Endothelial cell of hepatic sinusoid (primary cell): ENCODE data around the gene GRM2.

Experiments
- in situ Hi-C: cut with HindIII; loops from 2 replicates; pipeline ENCODE4 v1.10.0; 2017; ENCODE audit warnings: low sequenced_read_pairs

The GRM2 gene

GRCh38 chr3:51706788-51707731 lies at the start of gene GRM2:
GRM2 (plus strand) TSS chr3:51707068; CDS start chr3:51708984, 1,916 bp downstream.
- in situ Hi-C loops = no loop called here

- in situ Hi-C loops = loop anchor here (25.0 kb wide), 1 partner anchor 1045 kb away; the partner anchor contains the start of genes CISH and MAPKAPK3
These were observed 49.6 kb upstream of the GRM2 start for GRCh38 chr3:51657234-51657633.

GRCh38 chr3:51659942-51660341 lies 46.9 kb upstream of the GRM2 start:
- in situ Hi-C loops = loop anchor here (25.0 kb wide), 1 partner anchor 1048 kb away; the partner anchor contains the start of genes CISH and MAPKAPK3

- in situ Hi-C loops = loop anchor here (25.0 kb wide), 1 partner anchor 1050 kb away; the partner anchor contains the start of genes CISH and MAPKAPK3
These were observed 44.4 kb upstream of the GRM2 start for GRCh38 chr3:51662456-51662855.

- in situ Hi-C loops = loop anchor here (25.0 kb wide), 1 partner anchor 1056 kb away; the partner anchor contains the start of genes CISH and MAPKAPK3
These were observed 38.1 kb upstream of the GRM2 start for GRCh38 chr3:51668756-51669155.

- in situ Hi-C loops = loop anchor here (25.0 kb wide), 1 partner anchor 1057 kb away; the partner anchor contains the start of genes CISH and MAPKAPK3
These were observed 37.4 kb upstream of the GRM2 start for GRCh38 chr3:51669241-51670052.

- in situ Hi-C loops = loop anchor here (25.0 kb wide), 1 partner anchor 1058 kb away; the partner anchor contains the start of genes CISH and MAPKAPK3
These were observed 36.6 kb upstream of the GRM2 start for GRCh38 chr3:51670053-51670822.

- in situ Hi-C loops = loop anchor here (25.0 kb wide), 1 partner anchor 1059 kb away; the partner anchor contains the start of genes CISH and MAPKAPK3
These were observed 35.8 kb upstream of the GRM2 start, which contains the start of gene TEX264 for GRCh38 chr3:51670823-51671733. TEX264 (plus strand) TSS chr3:51671252; CDS start chr3:51674305, 3,053 bp downstream.

GRCh38 chr3:51671734-51672475 lies 35.0 kb upstream of the GRM2 start:
- in situ Hi-C loops = loop anchor here (25.0 kb wide), 1 partner anchor 1060 kb away; the partner anchor contains the start of genes CISH and MAPKAPK3

- in situ Hi-C loops = loop anchor here (25.0 kb wide), 1 partner anchor 1061 kb away; the partner anchor contains the start of genes CISH and MAPKAPK3
These were observed 33.6 kb upstream of the GRM2 start for GRCh38 chr3:51673181-51673801.

GRCh38 chr3:51673802-51674654 lies 32.8 kb upstream of the GRM2 start:
- in situ Hi-C loops = loop anchor here (25.0 kb wide), 1 partner anchor 1062 kb away; the partner anchor contains the start of genes CISH and MAPKAPK3

GRCh38 chr3:51675201-51675611 lies 31.7 kb upstream of the GRM2 start:
- in situ Hi-C loops = no loop called here

- in situ Hi-C loops = no loop called here
These were observed 30.7 kb upstream of the GRM2 start for GRCh38 chr3:51676102-51676640.

- in situ Hi-C loops = no loop called here
These were observed 29.5 kb upstream of the GRM2 start for GRCh38 chr3:51677358-51677757.

GRCh38 chr3:51678186-51678585 lies 28.7 kb upstream of the GRM2 start:
- in situ Hi-C loops = no loop called here

GRCh38 chr3:51678641-51679040 lies 28.2 kb upstream of the GRM2 start:
- in situ Hi-C loops = no loop called here
